ENCODE measurements around the gene CCL28.
"Not testable (repeated sequence)": the region's sequence is repeated elsewhere in the genome, so short reads cannot be mapped to it uniquely, and the experiment has no call there.

The CCL28 gene

DNA sequence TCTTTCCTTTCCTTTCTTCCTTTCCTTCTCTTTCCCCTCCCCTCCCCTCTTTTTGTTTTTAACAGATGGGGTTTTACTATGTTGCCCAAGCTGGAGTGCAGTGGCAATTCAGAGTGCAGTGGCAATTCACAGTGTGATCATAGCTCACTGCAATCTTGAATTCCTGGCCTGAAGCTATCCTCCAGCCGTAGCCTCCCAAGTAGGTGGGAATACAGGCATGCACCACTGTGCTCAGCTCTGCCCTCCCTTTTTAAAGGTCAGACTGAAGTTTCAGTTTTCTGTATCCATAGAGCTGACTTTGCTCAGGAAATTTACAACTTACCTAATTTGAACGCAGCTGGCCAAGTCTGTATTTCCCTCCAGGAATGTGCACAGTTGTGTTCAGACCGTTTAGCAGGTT is 696 bp downstream of the CCL28 start:
- no peak for DNase-seq (ENCODE audit: low read depth)
- H3K4me3 ChIP-seq (ENCODE audit: control insufficient read depth, low read depth, low read length) = no peak overlapping the region
- no peak for TF ChIP-seq CTCF (conservative IDR thresholded peaks at IDR 0.05; ENCODE audit: control insufficient read depth, insufficient read depth, low read depth, low read length)

DNA sequence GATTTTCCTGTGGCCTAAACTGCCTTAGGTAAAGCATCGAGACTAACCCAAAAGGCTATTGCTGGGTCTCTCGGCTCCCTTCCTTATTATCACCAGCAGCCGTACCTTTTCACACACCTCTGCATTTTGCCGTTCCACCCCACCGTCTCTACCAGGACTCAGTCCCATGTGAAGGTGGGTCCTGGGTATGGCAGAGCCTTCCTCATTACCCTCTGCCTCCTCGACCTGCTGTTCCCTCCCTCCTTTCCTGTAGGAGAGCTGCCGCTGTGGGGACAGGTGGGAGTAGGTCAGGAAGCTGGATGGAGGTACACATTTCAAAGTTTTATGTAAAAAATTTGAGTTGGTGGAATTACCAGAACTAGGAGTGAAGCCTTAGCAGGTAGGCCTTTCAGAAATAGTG is 1.8 kb downstream of the CCL28 start:
- no peak for TF ChIP-seq CTCF (conservative IDR thresholded peaks at IDR 0.05; ENCODE audit: control insufficient read depth, insufficient read depth, low read depth, low read length)
- no peak for DNase-seq (ENCODE audit: low read depth)
- no peak overlapping the region for H3K4me3 ChIP-seq (ENCODE audit: control insufficient read depth, low read depth, low read length)

DNA sequence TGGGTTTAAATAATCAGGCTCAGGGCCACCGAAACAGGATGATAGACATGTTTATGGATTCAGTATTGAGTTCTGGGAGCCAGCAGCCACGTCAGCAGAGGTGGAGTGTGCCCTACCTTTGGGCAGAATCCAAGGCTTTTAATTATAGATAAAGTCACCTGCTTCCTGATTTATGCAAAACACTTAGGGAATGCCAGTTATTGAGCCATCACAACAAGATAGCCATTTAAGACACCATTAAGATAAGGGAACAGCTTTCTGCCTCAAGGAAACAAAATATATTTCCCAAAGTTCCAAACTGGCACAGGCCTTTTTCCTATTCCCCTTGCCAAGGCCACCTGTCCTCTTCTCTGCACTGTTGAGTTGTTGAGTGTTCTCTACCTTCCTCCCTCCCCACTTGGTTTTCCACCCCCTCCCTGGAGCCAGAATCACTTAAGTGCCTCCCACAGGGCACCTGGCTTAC is 2.4 kb downstream of the CCL28 start:
- no peak overlapping the region for H3K4me3 ChIP-seq (ENCODE audit: control insufficient read depth, low read depth, low read length)
- no peak for TF ChIP-seq CTCF (conservative IDR thresholded peaks at IDR 0.05; ENCODE audit: control insufficient read depth, insufficient read depth, low read depth, low read length)
- no peak for DNase-seq (ENCODE audit: low read depth)

GRCh38 chr5:43402524-43403066 is 9.6 kb downstream of the CCL28 start:
- not testable (repeated sequence) for DNase-seq (ENCODE audit: low read depth)

GRCh38 chr5:43401827-43402226 is 10.4 kb downstream of the CCL28 start:
- no peak overlapping the region for H3K4me3 ChIP-seq (ENCODE audit: control insufficient read depth, low read depth, low read length)
- DNase-seq (ENCODE audit: low read depth) = peak; percentile 18
- TF ChIP-seq CTCF (conservative IDR thresholded peaks at IDR 0.05; ENCODE audit: control insufficient read depth, insufficient read depth, low read depth, low read length) = peak; percentile 47

More at GRCh38 chr5:43402524-43403066, 9.6 kb downstream of the CCL28 start:
- H3K4me3 ChIP-seq (ENCODE audit: control insufficient read depth, low read depth, low read length) = not testable (repeated sequence)

DNA sequence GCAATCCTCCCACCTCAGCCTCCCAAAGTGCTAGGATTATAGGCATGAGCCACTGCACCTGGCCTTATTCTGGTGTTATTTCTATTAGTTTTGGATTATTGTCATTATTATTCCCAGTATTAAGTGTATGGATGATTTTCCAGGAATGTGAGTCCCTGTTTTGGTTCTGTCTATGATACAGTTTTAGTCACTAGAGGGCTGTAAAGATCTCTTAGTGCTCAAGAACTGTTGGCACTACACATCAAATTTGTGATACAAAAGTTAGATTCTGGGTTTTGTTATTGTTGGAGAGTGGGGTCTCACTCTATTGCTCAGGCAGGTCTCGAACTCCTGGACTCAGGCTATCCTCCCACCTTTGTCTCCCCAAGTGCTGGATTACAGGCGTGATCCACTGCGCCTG is 12.1 kb downstream of the CCL28 start:
- H3K4me3 ChIP-seq (ENCODE audit: control insufficient read depth, low read depth, low read length) = no peak overlapping the region
- TF ChIP-seq CTCF (conservative IDR thresholded peaks at IDR 0.05; ENCODE audit: control insufficient read depth, insufficient read depth, low read depth, low read length) = peak; percentile 41
- DNase-seq (ENCODE audit: low read depth) = peak; percentile 35

GRCh38 chr5:43396762-43397304 is 15.4 kb downstream of the CCL28 start:
- H3K4me3 ChIP-seq (ENCODE audit: control insufficient read depth, low read depth, low read length) = peak overlapping the region; percentile 52
- no peak for TF ChIP-seq CTCF (conservative IDR thresholded peaks at IDR 0.05; ENCODE audit: control insufficient read depth, insufficient read depth, low read depth, low read length)
- peak; percentile 11 for DNase-seq (ENCODE audit: low read depth)
